ENCODE data around the gene CD68.

- TF ChIP-seq EZH2 (IDR thresholded peaks at IDR 0.05; ENCODE audit: borderline replicate concordance, low read depth, low read length, poor library complexity, severe bottlenecking) (no peak), CTCF (conservative IDR thresholded peaks at IDR 0.05; ENCODE audit: low read depth, low read length) (no peak)
These were observed 46.9 kb downstream of the CD68 start for GRCh38 chr17:7626307-7626706.
